NCI-H1092 treated with DMSO at 0.1 percent for 48 hours (cell line): ENCODE results near the gene OGDHL.

ENCODE experiments used
- DNase-seq: peaks from one replicate; lab custom pipeline; 2025; lab: John Stamatoyannopoulos, UW

The OGDHL gene

GRCh38 chr10:49689882-49690510, 72.1 kb downstream of the OGDHL start:
- DNase-seq = no peak

- no peak for DNase-seq
Observed at GRCh38 chr10:49688920-49689319, 73.2 kb downstream of the OGDHL start.

GRCh38 chr10:49688261-49688846, 73.8 kb downstream of the OGDHL start:
- DNase-seq = no peak

- DNase-seq = no peak
Observed at GRCh38 chr10:49686651-49687050, 75.5 kb downstream of the OGDHL start.
